Measurements from ENCODE around the gene CYB5R3. TPM values are rescaled to one million over a fixed set of nuclear protein-coding genes. Genes with fewer than 3 reads are reported as not detected.

Gene CYB5R3
- total RNA-seq, 1 experiment from 2014 or later = 104 TPM

DNA sequence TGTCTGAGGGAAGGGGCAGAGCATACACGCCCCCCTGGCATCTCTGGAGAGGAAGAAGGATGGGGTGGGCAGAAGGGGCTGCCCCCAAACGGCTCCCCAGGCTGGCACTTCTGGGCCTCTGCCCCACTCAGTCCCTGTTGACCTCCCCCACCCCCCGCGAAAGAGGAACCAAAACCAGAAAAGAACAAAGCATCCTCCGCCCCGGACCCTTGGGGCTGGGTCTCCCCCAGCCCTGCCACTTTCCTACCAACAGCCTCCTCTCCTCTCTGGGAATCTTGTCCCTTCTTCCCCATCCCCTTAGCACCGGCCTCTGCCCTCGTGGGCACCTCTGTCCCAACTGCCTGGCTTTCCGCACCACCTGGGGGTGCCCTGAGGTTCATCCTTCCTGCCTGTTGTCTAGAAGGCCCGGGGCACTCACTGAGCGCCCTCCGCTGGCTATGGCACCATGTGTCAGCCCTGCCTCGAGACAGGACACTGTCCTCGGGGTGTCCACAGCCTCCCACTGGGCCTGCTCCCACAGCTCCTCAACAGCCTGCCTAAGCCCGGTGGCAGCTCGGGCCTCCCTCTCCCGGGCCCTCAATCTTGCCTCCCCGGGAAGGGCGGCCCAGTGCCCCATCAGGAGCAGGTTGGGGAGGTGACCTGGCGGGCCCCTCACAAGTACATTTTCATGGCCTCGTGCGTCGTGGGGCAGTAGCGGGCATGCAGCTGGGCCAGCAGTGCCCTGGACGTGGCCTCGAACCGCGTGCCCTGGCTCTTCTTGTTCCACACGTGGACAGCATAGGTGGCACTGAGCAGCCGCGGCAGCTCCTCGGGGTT lies 43.3 kb upstream of the CYB5R3 start:
- Mint-ChIP-seq H3K4me3 (ENCODE audit: unreplicated experiment) (no peak overlapping the region), H3K36me3 (ENCODE audit: insufficient read depth, unreplicated experiment) (peaks cover 31% of the 10 kb centered on the region), H3K27ac (ENCODE audit: low read depth, unreplicated experiment) (no peak overlapping the region), H3K4me1 (ENCODE audit: insufficient read depth, unreplicated experiment) (peaks cover 23% of the 10 kb centered on the region), H3K9me3 (ENCODE audit: unreplicated experiment) (no peaks in the 10 kb centered on the region), H3K27me3 (ENCODE audit: insufficient read depth, unreplicated experiment) (no peaks in the 10 kb centered on the region)
- no TSS peak for BruUV-seq (replicated peaks)
- intact Hi-C loops (cut with micrococcal nuclease) = no loop called here
- TF ChIP-seq, protein P1, sequence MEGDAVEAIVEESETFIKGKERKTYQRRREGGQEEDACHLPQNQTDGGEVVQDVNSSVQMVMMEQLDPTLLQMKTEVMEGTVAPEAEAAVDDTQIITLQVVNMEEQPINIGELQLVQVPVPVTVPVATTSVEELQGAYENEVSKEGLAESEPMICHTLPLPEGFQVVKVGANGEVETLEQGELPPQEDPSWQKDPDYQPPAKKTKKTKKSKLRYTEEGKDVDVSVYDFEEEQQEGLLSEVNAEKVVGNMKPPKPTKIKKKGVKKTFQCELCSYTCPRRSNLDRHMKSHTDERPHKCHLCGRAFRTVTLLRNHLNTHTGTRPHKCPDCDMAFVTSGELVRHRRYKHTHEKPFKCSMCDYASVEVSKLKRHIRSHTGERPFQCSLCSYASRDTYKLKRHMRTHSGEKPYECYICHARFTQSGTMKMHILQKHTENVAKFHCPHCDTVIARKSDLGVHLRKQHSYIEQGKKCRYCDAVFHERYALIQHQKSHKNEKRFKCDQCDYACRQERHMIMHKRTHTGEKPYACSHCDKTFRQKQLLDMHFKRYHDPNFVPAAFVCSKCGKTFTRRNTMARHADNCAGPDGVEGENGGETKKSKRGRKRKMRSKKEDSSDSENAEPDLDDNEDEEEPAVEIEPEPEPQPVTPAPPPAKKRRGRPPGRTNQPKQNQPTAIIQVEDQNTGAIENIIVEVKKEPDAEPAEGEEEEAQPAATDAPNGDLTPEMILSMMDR (IDR thresholded peaks at IDR 0.05; ENCODE audit: unreplicated experiment) = no peak
- DNase-seq (ENCODE audit: unreplicated experiment) = no peak
- ChIA-PET POLR2A (interaction anchor here (0.5 kb wide), 1 partner anchor 206 kb away, joined by 3 read pairs; no protein-coding TSS in a partner anchor), CTCF (interaction anchor here (0.9 kb wide), 1 partner anchor 31 kb away, joined by 3 read pairs; no protein-coding TSS in a partner anchor)

GRCh38 chr22:42691440-42691839 lies 42.2 kb upstream of the CYB5R3 start:
- peaks cover 31% of the 10 kb centered on the region for H3K36me3 Mint-ChIP-seq (ENCODE audit: insufficient read depth, unreplicated experiment)
- no peak overlapping the region for H3K4me3 Mint-ChIP-seq (ENCODE audit: unreplicated experiment)
- no peak for DNase-seq (ENCODE audit: unreplicated experiment)
- peaks cover 22% of the 10 kb centered on the region for H3K4me1 Mint-ChIP-seq (ENCODE audit: insufficient read depth, unreplicated experiment)
- BruUV-seq (replicated peaks) = no TSS peak
- no peaks in the 10 kb centered on the region for H3K9me3 Mint-ChIP-seq (ENCODE audit: unreplicated experiment)
- ChIA-PET POLR2A (interaction anchor here (0.7 kb wide), 1 partner anchor 9 kb away, joined by 3 read pairs; no protein-coding TSS in a partner anchor), CTCF (interaction anchor here (0.6 kb wide), 2 partner anchors 13 to 205 kb away, joined by 3 to 4 read pairs; no protein-coding TSS in a partner anchor)
- H3K27me3 Mint-ChIP-seq (ENCODE audit: insufficient read depth, unreplicated experiment) = no peaks in the 10 kb centered on the region
- TF ChIP-seq, protein P1 (IDR thresholded peaks at IDR 0.05; ENCODE audit: unreplicated experiment) = no peak
- H3K27ac Mint-ChIP-seq (ENCODE audit: low read depth, unreplicated experiment) = no peak overlapping the region
- intact Hi-C loops (cut with micrococcal nuclease) = no loop called here

DNA sequence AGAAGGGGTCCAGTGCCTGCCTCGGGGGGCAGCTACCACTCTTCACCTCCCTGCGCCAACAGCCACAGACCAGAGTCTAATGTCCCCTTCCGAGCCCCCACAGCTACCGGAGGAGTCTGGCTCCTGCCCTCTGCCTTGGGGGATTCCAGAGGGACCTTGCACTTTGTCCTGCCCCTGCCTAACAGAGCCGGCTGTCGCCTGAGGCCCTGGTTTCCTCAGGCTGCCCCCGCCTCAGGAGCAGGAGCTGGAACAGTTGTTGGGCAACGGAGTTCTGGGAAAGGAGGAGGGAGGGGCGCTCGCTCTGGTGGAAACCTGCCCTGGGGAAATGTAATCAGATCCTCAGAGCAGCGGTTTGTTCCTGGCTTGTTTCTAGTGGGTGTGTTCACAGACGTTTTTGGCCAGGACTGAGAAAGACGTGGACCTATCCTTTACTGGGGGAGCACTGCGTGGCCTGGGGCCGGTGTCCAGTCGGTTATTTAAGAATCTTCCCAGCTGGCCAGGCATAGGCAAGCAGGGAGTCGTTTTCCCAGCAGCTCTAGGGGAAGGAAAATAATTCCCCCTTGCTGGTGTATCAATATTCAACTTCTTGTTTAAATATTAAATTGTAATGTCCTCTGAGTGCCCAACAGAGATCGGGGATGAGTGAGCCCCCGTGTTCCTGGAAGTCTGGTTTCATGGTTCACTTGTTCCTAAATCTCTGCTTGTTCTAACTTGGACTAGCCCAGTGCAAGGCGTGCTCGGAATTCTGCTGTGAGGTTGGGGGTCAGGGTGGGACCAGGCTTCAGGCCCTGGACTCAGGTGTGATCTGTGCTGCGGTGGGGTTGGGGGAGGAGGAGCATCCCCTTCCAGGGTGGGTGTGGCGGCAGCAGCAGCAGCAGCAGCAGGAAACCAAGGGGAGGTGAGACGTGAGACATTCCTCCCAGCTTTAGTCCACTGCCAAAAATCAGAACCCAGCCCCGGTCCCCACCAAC lies 39.3 kb upstream of the CYB5R3 start:
- H3K36me3 Mint-ChIP-seq (ENCODE audit: insufficient read depth, unreplicated experiment) = peaks cover 25% of the 10 kb centered on the region
- CTCF ChIA-PET = interaction anchor here (0.7 to 1.4 kb wide), 4 partner anchors 39 to 391 kb away, joined by 3 to 5 read pairs (median 4); no protein-coding TSS in a partner anchor
- H3K27me3 Mint-ChIP-seq (ENCODE audit: insufficient read depth, unreplicated experiment) = no peaks in the 10 kb centered on the region
- peak; percentile 99 for DNase-seq (ENCODE audit: unreplicated experiment)
- intact Hi-C loops (cut with micrococcal nuclease) = no loop called here
- no TSS peak for BruUV-seq (replicated peaks)
- POLR2A ChIA-PET = interaction anchor here (0.5 to 4.8 kb wide), 25 partner anchors 8 to 413 kb away, joined by 3 to 30 read pairs (median 4); no protein-coding TSS in a partner anchor
- H3K4me3 Mint-ChIP-seq (ENCODE audit: unreplicated experiment) = peak overlapping the region; percentile 45
- TF ChIP-seq, protein P1 (IDR thresholded peaks at IDR 0.05; ENCODE audit: unreplicated experiment) = no peak
- peak overlapping the region; percentile 91 for H3K27ac Mint-ChIP-seq (ENCODE audit: low read depth, unreplicated experiment)
- peaks cover 29% of the 10 kb centered on the region for H3K4me1 Mint-ChIP-seq (ENCODE audit: insufficient read depth, unreplicated experiment)
- H3K9me3 Mint-ChIP-seq (ENCODE audit: unreplicated experiment) = no peaks in the 10 kb centered on the region

Data from MCF 10A (cell line).